ENCODE data around the gene ZNF597. TPM values are rescaled to one million over a fixed set of nuclear protein-coding genes. Genes with fewer than 3 reads are reported as not detected.
A peak's percentile ranks its signal among the peaks of the same experiment; 100 is the strongest.

The ZNF597 gene
- total RNA-seq, 4 donors from 2014 or later: 1.3 to 5.2 (median 2.7) TPM

GRCh38 chr16:3408561-3409197 lies 34.6 kb downstream of the ZNF597 start:
- no peaks in the 10 kb centered on the region for H3K36me3 ChIP-seq
- no peak overlapping the region for H3K27ac ChIP-seq
- no peaks in the 10 kb centered on the region for H3K27me3 ChIP-seq
- no peaks in the 10 kb centered on the region for H3K4me1 ChIP-seq
- no peak overlapping the region for H3K4me3 ChIP-seq
- no peak for DNase-seq
- intact Hi-C loops (cut with DNase I; ENCODE audit: low total_unique reads): no loop called here
- TF ChIP-seq POLR2A (IDR thresholded peaks at IDR 0.05): no peak
- TF ChIP-seq CTCF (IDR thresholded peaks at IDR 0.05): no peak
- peaks cover 0 to 75% of the 10 kb centered on the region in 2 donors for H3K9me3 ChIP-seq

- H3K9me3 ChIP-seq: peaks cover 0 to 17% of the 10 kb centered on the region in 2 donors
- intact Hi-C loops (cut with DNase I; ENCODE audit: low total_unique reads): loop anchor here (5.0 kb wide), 1 partner anchor 90 kb away; no protein-coding TSS in a partner anchor
- no peaks in the 10 kb centered on the region for H3K4me1 ChIP-seq
- DNase-seq: no peak
- peak overlapping the region; percentile 83 to 98 for H3K4me3 ChIP-seq
- no peaks in the 10 kb centered on the region for H3K27me3 ChIP-seq
- H3K27ac ChIP-seq: peak overlapping the region; percentile 53 to 80
- no peaks in the 10 kb centered on the region for H3K36me3 ChIP-seq
- TF ChIP-seq POLR2A (IDR thresholded peaks at IDR 0.05): no peak
- TF ChIP-seq CTCF (IDR thresholded peaks at IDR 0.05): no peak
Measured at GRCh38 chr16:3401719-3402397, 41.4 kb downstream of the ZNF597 start.

GRCh38 chr16:3400779-3401688 lies 42.3 kb downstream of the ZNF597 start, which contains the start of the genes ZNF174 and ZSCAN32:
Gene ZNF174 (plus strand): TSS chr16:3401215. CDS start chr16:3402005, 790 bp downstream.
Gene ZSCAN32 (minus strand): TSS chr16:3401004. CDS start chr16:3397557, 3,447 bp downstream.
- peak; percentile 99 to 100 for DNase-seq
- Histone ChIP-seq H3K36me3 (no peaks in the 10 kb centered on the region), H3K4me3 (peak within 1 kb of the TSS; percentile 83 to 98), H3K27ac (peak within 1 kb of the TSS; percentile 62 to 88), H3K9me3 (peaks cover 0 to 9% of the 10 kb centered on the region in 2 donors), H3K27me3 (no peaks in the 10 kb centered on the region), H3K4me1 (no peaks in the 10 kb centered on the region)
- TF ChIP-seq CTCF (IDR thresholded peaks at IDR 0.05) (peak in 2 of 4 experiments; percentile 19 to 26), POLR2A (IDR thresholded peaks at IDR 0.05) (peak in 1 of 2 donors; percentile 53)
- intact Hi-C loops (cut with DNase I; ENCODE audit: low total_unique reads): loop anchor here (5.0 kb wide), 1 partner anchor 89 kb away; no protein-coding TSS in a partner anchor

- peaks cover 0 to 3% of the 10 kb centered on the region in 2 donors for H3K9me3 ChIP-seq
- no peak for DNase-seq
- H3K36me3 ChIP-seq: no peaks in the 10 kb centered on the region
- intact Hi-C loops (cut with DNase I; ENCODE audit: low total_unique reads): loop anchor here (5.0 kb wide), 1 partner anchor 88 kb away; no protein-coding TSS in a partner anchor
- H3K27ac ChIP-seq: peak overlapping the region; percentile 62 to 88
- H3K4me1 ChIP-seq: no peaks in the 10 kb centered on the region
- H3K4me3 ChIP-seq: peak overlapping the region; percentile 83 to 98
- TF ChIP-seq POLR2A (IDR thresholded peaks at IDR 0.05) (no peak), CTCF (IDR thresholded peaks at IDR 0.05) (no peak)
- no peaks in the 10 kb centered on the region for H3K27me3 ChIP-seq
Measured at GRCh38 chr16:3400446-3400778, 42.9 kb downstream of the ZNF597 start.
